ENCODE results near the gene EFNA2. TPM values are rescaled to one million over a fixed set of nuclear protein-coding genes. Genes with fewer than 3 reads are reported as not detected.

Gene EFNA2
- polyA plus RNA-seq, 1 donor (not counting 4 experiments of a cell fraction or from before 2014, with no cell fraction given), result not detected

GRCh38 chr19:1278713-1279660 lies 6.7 kb upstream of the EFNA2 start:
- Histone ChIP-seq H3K79me2 (ENCODE audit: control insufficient read depth, insufficient read depth, low read length) (peaks cover 16% of the 10 kb centered on the region), H3K27me3 (ENCODE audit: control insufficient read depth, extremely low read depth, insufficient read depth, low read length) (peaks cover 13% of the 10 kb centered on the region), H3K27ac (ENCODE audit: control insufficient read depth, insufficient read depth, low read length) (no peak overlapping the region), H3K4me3 (ENCODE audit: control insufficient read depth in 2 of 3, extremely low read depth in 1 of 3, insufficient read depth in 2 of 3, low read depth in 1 of 3, low read length in 3 of 3) (no peak overlapping the region), H2AFZ (ENCODE audit: control insufficient read depth, low read length) (no peak overlapping the region), H3K9me3 (ENCODE audit: control insufficient read depth, low read depth, low read length) (no peaks in the 10 kb centered on the region), H3K4me1 (ENCODE audit: control insufficient read depth, extremely low read depth, insufficient read depth, low read length) (peaks cover 17% of the 10 kb centered on the region), H3K9ac (ENCODE audit: control insufficient read depth, extremely low read depth, insufficient read depth, low read length) (no peak overlapping the region), H3K9me1 (ENCODE audit: control insufficient read depth, extremely low read depth, insufficient read depth, low read length) (no peaks in the 10 kb centered on the region), H4K20me1 (ENCODE audit: control insufficient read depth, extremely low read depth, insufficient read depth, low read length) (peaks cover 10% of the 10 kb centered on the region), H3K36me3 (ENCODE audit: control insufficient read depth in 2 of 2, extremely low read depth in 1 of 2, insufficient read depth in 2 of 2, low read length in 2 of 2) (peaks cover 11 to 22% of the 10 kb centered on the region in 2 experiments), H3K4me2 (ENCODE audit: control insufficient read depth, extremely low read depth, insufficient read depth, low read depth, low read length) (no peak overlapping the region)
- TF ChIP-seq EZH2 (IDR thresholded peaks at IDR 0.05; ENCODE audit: low read length), result no peak
- TF ChIP-seq, protein P1, sequence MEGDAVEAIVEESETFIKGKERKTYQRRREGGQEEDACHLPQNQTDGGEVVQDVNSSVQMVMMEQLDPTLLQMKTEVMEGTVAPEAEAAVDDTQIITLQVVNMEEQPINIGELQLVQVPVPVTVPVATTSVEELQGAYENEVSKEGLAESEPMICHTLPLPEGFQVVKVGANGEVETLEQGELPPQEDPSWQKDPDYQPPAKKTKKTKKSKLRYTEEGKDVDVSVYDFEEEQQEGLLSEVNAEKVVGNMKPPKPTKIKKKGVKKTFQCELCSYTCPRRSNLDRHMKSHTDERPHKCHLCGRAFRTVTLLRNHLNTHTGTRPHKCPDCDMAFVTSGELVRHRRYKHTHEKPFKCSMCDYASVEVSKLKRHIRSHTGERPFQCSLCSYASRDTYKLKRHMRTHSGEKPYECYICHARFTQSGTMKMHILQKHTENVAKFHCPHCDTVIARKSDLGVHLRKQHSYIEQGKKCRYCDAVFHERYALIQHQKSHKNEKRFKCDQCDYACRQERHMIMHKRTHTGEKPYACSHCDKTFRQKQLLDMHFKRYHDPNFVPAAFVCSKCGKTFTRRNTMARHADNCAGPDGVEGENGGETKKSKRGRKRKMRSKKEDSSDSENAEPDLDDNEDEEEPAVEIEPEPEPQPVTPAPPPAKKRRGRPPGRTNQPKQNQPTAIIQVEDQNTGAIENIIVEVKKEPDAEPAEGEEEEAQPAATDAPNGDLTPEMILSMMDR (optimal IDR thresholded peaks at IDR 0.05 in 1 of 3, IDR thresholded peaks at IDR 0.05 in 1 of 3, conservative IDR thresholded peaks at IDR 0.05 in 1 of 3; ENCODE audit: extremely low read depth in 1 of 3, insufficient read depth in 2 of 3, low read length in 3 of 3), result no peak
- dilution Hi-C loops (cut with MboI; ENCODE audit: extremely low pct_ligation_motif_present, low sequenced_read_pairs), result no loop called here
- no peak for FAIRE-seq
- DNase-seq (ENCODE audit: low read depth, low spot score), result no peak

GRCh38 chr19:1279782-1280341 lies 5.8 kb upstream of the EFNA2 start:
- DNase-seq (ENCODE audit: low read depth, low spot score), result no peak
- FAIRE-seq, result peak; percentile 75
- dilution Hi-C loops (cut with MboI; ENCODE audit: extremely low pct_ligation_motif_present, low sequenced_read_pairs), result no loop called here
- no peaks in the 10 kb centered on the region for H3K9me1 ChIP-seq (ENCODE audit: control insufficient read depth, extremely low read depth, insufficient read depth, low read length)
- H3K9me3 ChIP-seq (ENCODE audit: control insufficient read depth, low read depth, low read length), result no peaks in the 10 kb centered on the region
- peaks cover 9% of the 10 kb centered on the region for H3K4me1 ChIP-seq (ENCODE audit: control insufficient read depth, extremely low read depth, insufficient read depth, low read length)
- TF ChIP-seq, protein P1 (optimal IDR thresholded peaks at IDR 0.05 in 1 of 3, IDR thresholded peaks at IDR 0.05 in 1 of 3, conservative IDR thresholded peaks at IDR 0.05 in 1 of 3; ENCODE audit: extremely low read depth in 1 of 3, insufficient read depth in 2 of 3, low read length in 3 of 3), result peak; percentile 91 to 99 (median 98)
- TF ChIP-seq EZH2 (IDR thresholded peaks at IDR 0.05; ENCODE audit: low read length), result no peak
- peaks cover 22% of the 10 kb centered on the region for H3K27me3 ChIP-seq (ENCODE audit: control insufficient read depth, extremely low read depth, insufficient read depth, low read length)
- no peak overlapping the region for H3K9ac ChIP-seq (ENCODE audit: control insufficient read depth, extremely low read depth, insufficient read depth, low read length)
- H3K79me2 ChIP-seq (ENCODE audit: control insufficient read depth, insufficient read depth, low read length), result peaks cover 8% of the 10 kb centered on the region
- H2AFZ ChIP-seq (ENCODE audit: control insufficient read depth, low read length), result no peak overlapping the region
- no peak overlapping the region for H3K4me2 ChIP-seq (ENCODE audit: control insufficient read depth, extremely low read depth, insufficient read depth, low read depth, low read length)
- H4K20me1 ChIP-seq (ENCODE audit: control insufficient read depth, extremely low read depth, insufficient read depth, low read length), result peaks cover 14% of the 10 kb centered on the region
- no peak overlapping the region for H3K27ac ChIP-seq (ENCODE audit: control insufficient read depth, insufficient read depth, low read length)
- no peak overlapping the region for H3K4me3 ChIP-seq (ENCODE audit: control insufficient read depth in 2 of 3, extremely low read depth in 1 of 3, insufficient read depth in 2 of 3, low read depth in 1 of 3, low read length in 3 of 3)
- peaks cover 7 to 19% of the 10 kb centered on the region in 2 experiments for H3K36me3 ChIP-seq (ENCODE audit: control insufficient read depth in 2 of 2, extremely low read depth in 1 of 2, insufficient read depth in 2 of 2, low read length in 2 of 2)
